ENCODE data around the gene BSN. TPM values are rescaled to one million over a fixed set of nuclear protein-coding genes. Genes with fewer than 3 reads are reported as not detected.
A peak's percentile ranks its signal among the peaks of the same experiment; 100 is the strongest.

BSN gene
- total and polyA plus RNA-seq, 2 experiments from 2014 or later = 0.50 to 5.1 TPM

GRCh38 chr3:49563766-49564165, 9.5 kb downstream of the BSN start (continued):
- TF ChIP-seq EZH2phosphoT487 (IDR thresholded peaks at IDR 0.05; ENCODE audit: unreplicated experiment) (no peak), STAT1 (IDR thresholded peaks at IDR 0.05; ENCODE audit: unreplicated experiment) (no peak), REST (IDR thresholded peaks at IDR 0.05; ENCODE audit: unreplicated experiment) (no peak), CREB1 (CRISPR knock-in tag; IDR thresholded peaks at IDR 0.05; ENCODE audit: low read depth) (no peak)

GRCh38 chr3:49566312-49566711, 12.0 kb downstream of the BSN start:
- Histone ChIP-seq H3K4me2 (no peak overlapping the region), H3K9me2 (ENCODE audit: insufficient read depth) (no peaks in the 10 kb centered on the region), H3F3A (replicated peaks; ENCODE audit: low read depth) (0 out of 2 replicates have a peak, but pooled peaks cover 3% of the 10 kb centered on the region), H3K27me3 (ENCODE audit: insufficient read depth) (no peaks in the 10 kb centered on the region), H3K4me1 (ENCODE audit: insufficient read depth) (peaks cover 6% of the 10 kb centered on the region; the same call in 1 of the 2 replicates), H4K20me1 (replicated peaks; ENCODE audit: insufficient read depth) (no peaks in the 10 kb centered on the region; the same call in 1 of the 2 replicates), H2AFZ (no peak overlapping the region), H3K79me2 (replicated peaks; ENCODE audit: insufficient read depth) (no peaks in the 10 kb centered on the region), H3K36me3 (ENCODE audit: insufficient read depth) (no peaks in the 10 kb centered on the region), H3K4me3 (no peak overlapping the region), H3K27ac (ENCODE audit: low read depth) (no peak overlapping the region)
- H3K9me3 Mint-ChIP-seq = no peaks in the 10 kb centered on the region
- peak; percentile 69 for DNase-seq (ENCODE audit: low spot score)
- no peak overlapping the region for H3K27ac Mint-ChIP-seq
- peaks cover 4% of the 10 kb centered on the region for H3K27me3 Mint-ChIP-seq (ENCODE audit: insufficient read depth, low read depth, poor library complexity)
- TF ChIP-seq CTCF (conservative IDR thresholded peaks at IDR 0.05; ENCODE audit: low read depth in 2 of 2) = peak; percentile 63 to 81
- TF ChIP-seq STAT1 (IDR thresholded peaks at IDR 0.05; ENCODE audit: unreplicated experiment) = no peak
- H3K4me1 Mint-ChIP-seq = peaks cover 24% of the 10 kb centered on the region
- no peaks in the 10 kb centered on the region for H3K36me3 Mint-ChIP-seq (ENCODE audit: low read depth)
- ATAC-seq = peak; percentile 35
- H3K4me3 Mint-ChIP-seq = no peak overlapping the region

- H3K4me3 ChIP-seq = no peak overlapping the region
- Mint-ChIP-seq H3K4me3 (no peak overlapping the region), H3K27me3 (ENCODE audit: insufficient read depth, low read depth, poor library complexity) (peaks cover 2% of the 10 kb centered on the region), H3K4me1 (peaks cover 24% of the 10 kb centered on the region), H3K36me3 (ENCODE audit: low read depth) (no peaks in the 10 kb centered on the region), H3K9me3 (no peaks in the 10 kb centered on the region), H3K27ac (no peak overlapping the region)
- H3K4me1 ChIP-seq (ENCODE audit: insufficient read depth) = peaks cover 6% of the 10 kb centered on the region; the same call in 1 of the 2 replicates
- no peaks in the 10 kb centered on the region for H3K36me3 ChIP-seq (ENCODE audit: insufficient read depth)
- no peak overlapping the region for H2AFZ ChIP-seq
- ATAC-seq (no peak), DNase-seq (ENCODE audit: low spot score) (no peak)
- H3K27ac ChIP-seq (ENCODE audit: low read depth) = no peak overlapping the region
- H4K20me1 ChIP-seq (replicated peaks; ENCODE audit: insufficient read depth) = no peaks in the 10 kb centered on the region; the same call in none of the 2 replicates
- H3K79me2 ChIP-seq (replicated peaks; ENCODE audit: insufficient read depth) = no peaks in the 10 kb centered on the region
- H3F3A ChIP-seq (replicated peaks; ENCODE audit: low read depth) = 0 out of 2 replicates have a peak, but pooled peaks cover 3% of the 10 kb centered on the region
- H3K4me2 ChIP-seq = no peak overlapping the region
- no peaks in the 10 kb centered on the region for H3K9me2 ChIP-seq (ENCODE audit: insufficient read depth)
- H3K27me3 ChIP-seq (ENCODE audit: insufficient read depth) = no peaks in the 10 kb centered on the region
- TF ChIP-seq CREB1 (CRISPR knock-in tag; IDR thresholded peaks at IDR 0.05; ENCODE audit: low read depth) (no peak), POLR2AphosphoS5 (IDR thresholded peaks at IDR 0.05; ENCODE audit: low read depth) (no peak), JUNB (IDR thresholded peaks at IDR 0.05; ENCODE audit: unreplicated experiment) (no peak), EZH2 (IDR thresholded peaks at IDR 0.05; ENCODE audit: low read depth, unreplicated experiment) (no peak), STAT1 (IDR thresholded peaks at IDR 0.05; ENCODE audit: unreplicated experiment) (no peak), ETS1 (IDR thresholded peaks at IDR 0.05) (no peak), REST (IDR thresholded peaks at IDR 0.05; ENCODE audit: unreplicated experiment) (no peak), EZH2phosphoT487 (IDR thresholded peaks at IDR 0.05; ENCODE audit: unreplicated experiment) (no peak), NANOG (IDR thresholded peaks at IDR 0.05; ENCODE audit: borderline replicate concordance) (no peak)
Measured at GRCh38 chr3:49567406-49567805, 13.1 kb downstream of the BSN start.
